Measurements from ENCODE around the gene HOXD10.

The HOXD10 gene

DNA sequence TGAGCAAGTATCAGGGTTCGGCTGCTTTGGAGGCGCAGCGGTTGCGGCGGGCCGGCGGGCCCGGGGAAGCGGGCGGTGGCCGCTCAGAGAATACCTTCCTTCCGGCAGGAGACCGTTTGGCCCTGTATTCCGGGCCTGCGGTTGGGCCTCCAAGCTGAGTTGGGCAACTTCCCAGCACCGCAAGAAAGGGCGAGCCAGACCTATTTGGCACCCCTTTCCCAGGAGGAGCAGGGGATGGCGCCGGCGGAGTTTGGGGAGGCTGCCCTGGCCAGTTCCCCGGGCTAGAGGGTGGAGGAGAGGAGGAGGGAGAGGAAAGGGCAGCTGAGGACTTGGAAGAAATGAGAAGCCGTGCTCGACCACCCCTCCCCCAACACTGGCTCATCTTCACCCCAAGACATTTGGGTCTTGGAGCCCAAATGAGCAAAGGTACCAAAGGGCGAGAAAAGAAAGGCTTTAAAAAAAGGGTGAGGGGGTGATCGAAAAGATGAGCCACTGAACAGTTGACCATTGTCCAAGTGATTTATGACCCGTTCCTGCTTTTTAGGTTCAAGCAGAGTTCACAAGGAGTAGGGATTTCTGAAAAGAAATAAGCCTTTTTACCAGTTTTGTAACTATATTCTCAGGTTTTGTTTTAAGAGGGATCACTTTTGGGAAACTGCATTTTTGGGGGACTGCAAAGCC lies 48.9 kb downstream of the HOXD10 start:
- no peak for DNase-seq

DNA sequence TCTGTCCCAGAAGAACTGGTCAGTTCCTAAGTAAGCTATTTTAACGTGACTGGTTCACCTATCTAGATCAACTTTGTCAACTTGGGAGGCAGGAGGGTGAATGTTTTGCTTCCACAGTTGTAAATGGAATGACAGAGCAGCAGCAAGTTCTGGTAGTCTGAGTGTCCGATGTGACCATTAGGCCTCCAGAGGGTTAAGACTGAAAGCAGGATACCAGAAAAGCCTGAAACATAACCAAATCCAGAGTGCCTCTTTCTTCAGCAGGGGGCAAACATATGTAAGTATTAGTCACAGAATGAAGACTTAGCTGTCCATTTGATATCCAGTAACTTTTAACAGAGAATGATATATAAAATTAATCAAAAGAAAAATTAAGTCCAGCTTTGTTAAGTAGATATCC lies 49.7 kb downstream of the HOXD10 start:
- DNase-seq, result no peak

DNA sequence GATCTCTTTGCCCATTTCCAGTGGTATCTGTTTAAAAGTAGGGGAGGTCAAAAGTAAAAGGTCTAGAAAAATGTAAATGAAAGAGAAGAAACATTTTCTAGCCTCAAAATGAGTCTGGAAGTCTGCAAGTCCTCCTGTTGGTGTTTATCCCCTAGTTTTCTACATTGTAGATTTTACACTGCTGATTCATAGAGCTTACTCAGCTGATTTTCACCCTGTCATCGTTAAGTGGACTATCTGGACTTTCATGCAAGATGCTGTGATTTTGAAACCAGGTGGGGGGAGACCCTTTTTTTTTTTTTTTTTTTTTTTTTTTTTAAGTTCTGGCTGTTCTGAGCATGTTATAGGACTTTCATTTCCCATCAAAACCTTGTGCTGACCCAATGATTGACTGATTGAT lies 50.8 kb downstream of the HOXD10 start:
- DNase-seq, result no peak

DNA sequence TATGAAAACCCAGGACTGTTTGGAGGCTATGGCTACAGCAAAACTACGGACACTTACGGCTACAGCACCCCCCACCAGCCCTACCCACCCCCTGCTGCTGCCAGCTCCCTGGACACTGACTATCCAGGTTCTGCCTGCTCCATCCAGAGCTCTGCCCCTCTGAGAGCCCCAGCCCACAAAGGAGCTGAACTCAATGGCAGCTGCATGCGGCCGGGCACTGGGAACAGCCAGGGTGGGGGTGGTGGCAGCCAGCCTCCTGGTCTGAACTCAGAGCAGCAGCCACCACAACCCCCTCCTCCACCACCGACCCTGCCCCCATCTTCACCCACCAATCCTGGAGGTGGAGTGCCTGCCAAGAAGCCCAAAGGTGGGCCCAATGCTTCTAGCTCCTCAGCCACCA lies 52.6 kb downstream of the HOXD10 start:
- no peak for DNase-seq

Measured in NCI-H446 treated with DMSO at 0.1 percent for 48 hours (cell line).